Naive B cell (primary cell): Measurements from ENCODE around the gene CDKN2D. TPM values are rescaled to one million over a fixed set of nuclear protein-coding genes. Genes with fewer than 3 reads are reported as not detected.
"Not testable (repeated sequence)": the region's sequence is repeated elsewhere in the genome, so short reads cannot be mapped to it uniquely, and the experiment has no call there.

Experiments used
- ATAC-seq, 2 donors: fragments of 150-1000 bp; cut with Tn5 transposase; 2 replicates each; pipeline ENCODE4 v1.10.0; 2021; ENCODE audit warnings: low read depth in 2 of 2, mild to moderate bottlenecking in 2 of 2, moderate library complexity in 2 of 2
- DNase-seq: peaks from one replicate; pipeline ENCODE4 v3.0.0; 2022
- H3K27ac Mint-ChIP-seq, 6 donors: one replicate each; pipeline ENCODE4 v1.8.0; 2020 to 2022; ENCODE audit warnings: mild to moderate bottlenecking in 6 of 6, mixed read lengths in 6 of 6, moderate library complexity in 5 of 6, inconsistent platforms in 2 of 6
- H3K27me3 Mint-ChIP-seq, 3 donors: one replicate each; pipeline ENCODE4 v1.8.0; 2021 to 2022; ENCODE audit warnings: mixed read lengths in 3 of 3, mild to moderate bottlenecking in 1 of 3
- H3K36me3 Mint-ChIP-seq, 2 donors: one replicate each; pipeline ENCODE4 v1.8.0; 2020 to 2022; ENCODE audit warnings: mixed read lengths in 2 of 2, inconsistent platforms in 1 of 2, mild to moderate bottlenecking in 1 of 2
- H3K4me1 Mint-ChIP-seq, 3 donors: one replicate each; pipeline ENCODE4 v1.8.0; 2020 to 2022; ENCODE audit warnings: mixed read lengths in 3 of 3, inconsistent platforms in 1 of 3, mild to moderate bottlenecking in 1 of 3, moderate library complexity in 1 of 3
- H3K4me3 Mint-ChIP-seq, 8 donors: one replicate each; pipeline ENCODE4 v1.8.0; 2020 to 2022; ENCODE audit warnings: mild to moderate bottlenecking in 8 of 8, mixed read lengths in 8 of 8, moderate library complexity in 8 of 8, inconsistent platforms in 2 of 8
- H3K9me3 Mint-ChIP-seq, 7 donors: one replicate each; pipeline ENCODE4 v1.8.0; 2020 to 2022; ENCODE audit warnings: mixed read lengths in 7 of 7, mild to moderate bottlenecking in 5 of 7, inconsistent platforms in 2 of 7, moderate library complexity in 1 of 7
- polyA plus RNA-seq, 6 donors: library from polyadenylated mRNA; unstranded; fragments of 300-500 nt; fragmentation: Illumina TruSeq; gene quantifications; one replicate each; pipeline ENCODE4 v1.2.3, GENCODE V29; 2021; ENCODE audit warnings: low read depth in 6 of 6

The CDKN2D gene
- polyA plus RNA-seq, 6 donors from 2014 or later: 110 to 209 (median 153) TPM

DNA sequence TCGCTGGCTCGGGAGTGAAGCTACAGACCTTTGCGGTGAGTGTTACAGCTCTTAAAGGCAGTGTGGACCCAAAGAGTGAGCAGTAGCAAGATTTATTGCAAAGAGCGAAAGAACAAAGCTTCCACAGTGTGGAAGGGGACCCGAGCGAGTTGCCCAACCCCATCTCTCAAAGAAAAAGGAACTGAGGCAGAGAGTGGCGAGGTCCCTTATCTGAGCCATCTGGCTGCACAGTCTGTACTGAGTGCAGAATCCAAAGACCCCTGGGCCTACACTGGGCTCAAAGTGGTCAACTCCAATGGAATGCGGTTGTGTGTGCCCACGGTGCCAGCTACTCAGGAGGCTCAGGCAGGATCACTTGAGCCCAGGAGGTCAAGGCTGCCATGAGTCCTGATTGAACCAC is 29.8 kb downstream of the CDKN2D start:
- H3K27ac Mint-ChIP-seq, H3K36me3 Mint-ChIP-seq, H3K9me3 Mint-ChIP-seq, ATAC-seq, DNase-seq: not testable (repeated sequence)
- Mint-ChIP-seq H3K4me3 (peak overlapping the region in 4 of 8 donors; percentile 6 to 52 (median 34)), H3K27me3 (peaks cover 16 to 30% (median 27%) of the 10 kb centered on the region in 3 donors), H3K4me1 (peaks cover 0 to 13% (median 5%) of the 10 kb centered on the region in 3 donors)

DNA sequence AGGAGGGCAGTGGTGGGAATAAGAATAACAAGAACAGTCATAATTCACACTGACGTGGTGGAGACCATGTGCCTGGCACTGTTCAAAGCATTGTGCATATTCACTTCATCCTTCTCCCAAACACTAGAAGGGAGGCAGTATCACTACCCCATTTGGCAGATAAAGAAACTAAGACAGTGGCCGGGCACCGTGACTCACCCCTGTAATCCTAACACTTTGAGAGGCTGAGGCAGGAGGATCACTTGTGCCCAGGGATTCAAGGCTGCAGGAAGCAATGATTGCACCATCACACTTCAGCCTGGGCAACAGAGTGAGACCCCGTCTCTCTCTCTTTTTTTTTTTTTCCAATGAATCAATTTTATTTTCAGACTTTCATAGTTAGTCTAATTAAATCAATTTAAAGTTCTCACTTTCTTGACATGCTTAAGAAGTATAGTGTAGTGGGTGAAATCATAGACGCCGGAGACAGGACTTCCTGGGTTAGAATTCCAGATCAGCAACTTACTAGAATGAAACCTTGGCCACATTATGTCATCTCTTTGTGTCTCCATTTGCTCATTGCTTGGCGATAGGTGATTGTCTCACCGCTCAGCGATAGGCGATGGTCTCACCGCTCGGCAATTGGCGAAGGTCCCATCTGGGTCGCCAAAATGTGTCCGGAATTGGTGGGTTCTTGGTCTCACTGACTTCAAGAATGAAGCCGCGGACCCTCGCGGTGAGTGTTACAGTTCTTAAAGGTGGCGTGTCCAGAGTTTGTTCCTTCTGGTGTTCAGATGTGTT is 30.4 kb downstream of the CDKN2D start:
- Mint-ChIP-seq H3K4me3 (peak overlapping the region in 3 of 8 donors; percentile 6 to 52 (median 43)), H3K27me3 (peaks cover 16 to 30% (median 27%) of the 10 kb centered on the region in 3 donors), H3K4me1 (peaks cover 0 to 12% (median 3%) of the 10 kb centered on the region in 3 donors), H3K27ac (no peak overlapping the region), H3K9me3 (no peaks in the 10 kb centered on the region), H3K36me3 (no peaks in the 10 kb centered on the region)
- ATAC-seq (no peak), DNase-seq (no peak)

DNA sequence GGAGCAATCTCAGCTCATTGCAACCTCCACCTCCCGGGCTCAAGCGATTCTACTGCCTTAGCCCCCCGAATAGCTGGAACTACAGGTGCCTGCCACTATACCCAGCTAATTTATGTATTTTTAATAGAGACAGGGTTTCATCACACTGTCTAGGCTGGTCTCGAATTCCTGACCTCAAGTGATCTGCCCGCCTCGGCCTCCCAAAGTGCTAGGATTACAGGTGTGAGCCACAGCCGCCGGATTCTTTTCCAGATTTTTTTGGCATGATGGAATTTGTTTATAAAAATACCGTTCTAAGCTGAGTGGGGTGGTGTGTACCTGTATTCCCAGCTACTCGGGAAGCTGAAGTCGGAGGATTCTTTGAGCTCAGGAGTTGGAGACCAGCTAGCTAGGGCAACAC is 31.1 kb downstream of the CDKN2D start:
- H3K4me1 Mint-ChIP-seq: peaks cover 0 to 10% (median 0%) of the 10 kb centered on the region in 3 donors
- ATAC-seq (no peak), DNase-seq (no peak)
- peaks cover 16 to 31% (median 30%) of the 10 kb centered on the region in 3 donors for H3K27me3 Mint-ChIP-seq
- no peak overlapping the region for H3K27ac Mint-ChIP-seq
- H3K4me3 Mint-ChIP-seq: no peak overlapping the region
- H3K36me3 Mint-ChIP-seq: no peaks in the 10 kb centered on the region
- no peaks in the 10 kb centered on the region for H3K9me3 Mint-ChIP-seq

DNA sequence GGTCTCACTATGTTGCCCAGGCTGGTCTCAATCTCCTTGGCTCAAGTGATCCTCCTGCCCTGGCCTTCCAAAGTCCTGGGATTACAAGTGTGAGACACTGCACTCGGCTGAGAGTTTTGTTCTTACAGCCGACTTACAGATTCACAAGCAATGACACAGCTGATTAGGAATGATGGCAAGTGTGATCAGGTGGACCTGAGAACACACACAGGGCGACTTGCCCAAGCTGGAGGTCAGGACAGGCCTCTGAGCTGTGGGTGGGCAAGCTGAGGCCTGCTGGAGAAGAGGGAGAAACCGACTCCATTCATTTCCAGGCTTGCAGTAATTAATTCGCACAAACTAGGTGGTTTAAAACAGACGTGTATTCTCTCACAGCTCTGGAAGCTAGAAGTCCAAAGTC is 33.2 kb downstream of the CDKN2D start:
- no peak for DNase-seq

DNA sequence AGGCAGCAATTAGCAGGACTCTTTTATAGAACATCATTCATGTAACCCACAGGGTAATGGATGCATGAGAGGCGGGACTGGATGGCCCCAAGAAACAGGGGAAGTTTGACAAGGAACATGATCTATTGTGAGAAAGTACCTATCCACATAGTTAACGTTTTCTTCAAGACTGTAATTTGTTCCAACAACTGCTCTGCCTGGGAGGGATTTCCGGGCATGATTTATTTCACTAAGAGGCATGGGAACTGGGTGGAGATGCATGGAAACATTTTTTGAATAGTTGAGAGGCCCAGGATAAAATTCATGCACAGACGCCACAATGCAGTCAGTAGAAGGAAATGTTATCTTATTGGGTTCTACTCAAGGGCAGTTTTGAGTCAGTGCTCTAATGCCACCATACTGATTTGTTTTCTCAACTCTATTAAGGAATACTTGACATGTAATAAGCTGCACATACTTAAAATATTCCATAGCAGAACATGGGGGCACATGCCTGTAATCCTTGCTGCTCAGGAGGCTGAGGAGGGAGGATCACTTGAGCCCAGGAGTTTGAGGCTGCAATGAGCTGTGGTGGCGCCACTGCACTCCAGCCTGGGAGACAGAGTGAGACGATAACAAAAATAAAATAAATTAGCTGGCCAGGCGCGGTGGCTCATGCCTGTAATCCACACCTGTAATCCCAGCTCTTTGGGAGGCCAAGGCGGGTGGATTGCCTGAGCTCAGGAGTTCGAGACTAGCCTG is 35.0 kb downstream of the CDKN2D start:
- no peak for DNase-seq
- H3K27me3 Mint-ChIP-seq: peaks cover 9 to 23% (median 17%) of the 10 kb centered on the region in 3 donors
- peak overlapping the region in 1 of 8 donors; percentile 63 for H3K4me3 Mint-ChIP-seq
- no peak for ATAC-seq
- H3K4me1 Mint-ChIP-seq: peaks cover 0 to 8% (median 0%) of the 10 kb centered on the region in 3 donors
- H3K36me3 Mint-ChIP-seq: peaks cover 0 to 4% of the 10 kb centered on the region in 2 donors
- H3K27ac Mint-ChIP-seq: no peak overlapping the region
- H3K9me3 Mint-ChIP-seq: no peaks in the 10 kb centered on the region

More for the DNA sequence above, 33.2 kb downstream of the CDKN2D start:
- Mint-ChIP-seq H3K4me3 (no peak overlapping the region), H3K27ac (no peak overlapping the region), H3K9me3 (no peaks in the 10 kb centered on the region), H3K36me3 (peaks cover 0 to 4% of the 10 kb centered on the region in 2 donors), H3K27me3 (peaks cover 12 to 37% (median 28%) of the 10 kb centered on the region in 3 donors), H3K4me1 (peaks cover 0 to 10% (median 0%) of the 10 kb centered on the region in 3 donors)
- no peak for ATAC-seq

DNA sequence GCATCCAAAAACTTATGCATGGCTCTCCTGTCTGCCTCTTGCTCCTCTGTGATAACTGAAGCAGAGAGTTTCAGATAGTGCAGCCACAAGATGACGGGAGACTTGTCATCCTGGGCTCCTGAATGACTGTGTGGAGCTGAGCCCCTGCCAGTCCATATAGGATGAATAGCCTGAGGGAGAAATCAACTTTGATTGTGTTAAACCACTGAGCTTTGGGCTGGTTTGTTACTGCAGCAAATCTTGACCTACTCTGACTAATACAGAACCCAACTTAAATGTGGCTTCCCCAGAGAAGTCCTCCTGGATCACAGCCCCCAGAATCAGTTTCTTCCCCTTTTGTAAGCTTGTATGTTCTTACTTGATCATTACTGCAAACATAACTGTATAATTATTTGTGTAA is 36.3 kb downstream of the CDKN2D start:
- Mint-ChIP-seq H3K36me3 (peaks cover 0 to 4% of the 10 kb centered on the region in 2 donors), H3K9me3 (no peaks in the 10 kb centered on the region), H3K27me3 (peaks cover 8 to 18% (median 8%) of the 10 kb centered on the region in 3 donors), H3K4me1 (no peaks in the 10 kb centered on the region), H3K27ac (no peak overlapping the region), H3K4me3 (no peak overlapping the region)
- ATAC-seq (no peak), DNase-seq (no peak)

DNA sequence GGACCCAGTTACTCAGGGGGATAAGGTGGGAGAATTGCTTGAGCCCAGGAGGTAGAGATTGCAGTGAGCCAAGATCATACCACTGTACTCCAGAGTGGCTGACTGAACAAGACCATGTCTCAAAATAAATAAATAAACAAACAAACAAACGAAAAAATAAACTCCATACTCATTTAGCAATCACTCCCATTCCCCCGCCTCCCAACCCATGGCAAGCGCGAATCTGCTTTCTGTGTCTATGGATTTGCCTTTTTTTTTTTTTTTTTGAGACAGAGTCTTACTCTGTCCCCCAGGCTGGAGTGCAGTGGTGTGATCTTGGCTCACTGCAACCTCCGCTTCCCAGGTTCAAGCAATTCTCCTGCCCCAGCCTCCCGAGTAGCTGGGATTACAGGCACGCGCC is 41.9 kb downstream of the CDKN2D start:
- not testable (repeated sequence) for H3K27me3 Mint-ChIP-seq, H3K4me3 Mint-ChIP-seq, DNase-seq, ATAC-seq, H3K4me1 Mint-ChIP-seq, H3K36me3 Mint-ChIP-seq, H3K27ac Mint-ChIP-seq, H3K9me3 Mint-ChIP-seq

DNA sequence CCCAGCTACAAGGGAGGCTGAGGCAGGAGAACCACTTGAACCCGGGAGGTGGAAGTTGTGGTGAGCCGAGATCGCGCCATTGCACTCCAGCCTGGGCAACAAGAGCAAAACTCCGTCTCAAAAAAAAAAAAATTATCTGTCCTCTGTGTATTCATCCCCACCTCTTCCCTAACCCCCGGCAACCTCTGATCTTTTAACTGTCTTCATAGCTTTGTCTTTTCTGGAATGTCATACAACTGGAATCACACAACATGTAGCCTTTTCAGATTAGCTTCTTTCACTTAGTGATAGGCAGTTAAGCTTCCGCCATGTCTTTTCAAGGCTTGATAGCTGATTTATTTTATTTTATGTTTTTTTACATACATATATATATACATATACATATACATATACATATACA is 43.1 kb downstream of the CDKN2D start:
- no peak for DNase-seq
- Mint-ChIP-seq H3K4me1 (no peaks in the 10 kb centered on the region), H3K27ac (no peak overlapping the region), H3K9me3 (no peaks in the 10 kb centered on the region), H3K27me3 (no peaks in the 10 kb centered on the region), H3K4me3 (no peak overlapping the region), H3K36me3 (no peaks in the 10 kb centered on the region)
- ATAC-seq: no peak

DNA sequence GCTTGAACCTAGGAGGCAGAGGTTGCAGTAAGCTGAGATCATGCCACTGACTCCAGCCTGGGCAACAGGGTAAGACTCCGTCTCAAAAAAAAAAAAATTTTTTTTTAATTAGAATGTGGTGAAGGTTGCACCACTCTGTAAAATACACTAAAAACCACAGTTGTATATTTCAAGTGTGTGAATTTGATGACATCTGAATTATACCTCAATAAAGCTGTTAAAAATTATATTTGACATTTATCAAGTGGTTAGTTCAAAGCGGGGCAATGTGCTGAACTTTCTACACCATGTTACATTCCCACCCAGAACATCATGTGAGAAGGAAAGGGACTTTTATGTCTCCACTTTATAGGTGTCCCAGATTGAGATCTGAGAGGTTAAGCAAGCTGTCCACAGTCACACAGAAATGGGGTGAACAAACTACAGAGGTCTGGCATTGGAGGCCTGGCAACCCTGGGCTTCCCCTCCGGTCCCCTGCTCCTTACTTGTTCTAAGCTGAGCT is 45.6 kb downstream of the CDKN2D start:
- Mint-ChIP-seq H3K4me1 (peaks cover 13 to 15% (median 14%) of the 10 kb centered on the region in 3 donors), H3K9me3 (peaks cover 0 to 2% (median 0%) of the 10 kb centered on the region in 7 donors), H3K27ac (peak overlapping the region in 1 of 6 donors; percentile 19), H3K27me3 (peaks cover 10 to 21% (median 20%) of the 10 kb centered on the region in 3 donors), H3K36me3 (no peaks in the 10 kb centered on the region), H3K4me3 (no peak overlapping the region)
- no peak for ATAC-seq
- DNase-seq: no peak

DNA sequence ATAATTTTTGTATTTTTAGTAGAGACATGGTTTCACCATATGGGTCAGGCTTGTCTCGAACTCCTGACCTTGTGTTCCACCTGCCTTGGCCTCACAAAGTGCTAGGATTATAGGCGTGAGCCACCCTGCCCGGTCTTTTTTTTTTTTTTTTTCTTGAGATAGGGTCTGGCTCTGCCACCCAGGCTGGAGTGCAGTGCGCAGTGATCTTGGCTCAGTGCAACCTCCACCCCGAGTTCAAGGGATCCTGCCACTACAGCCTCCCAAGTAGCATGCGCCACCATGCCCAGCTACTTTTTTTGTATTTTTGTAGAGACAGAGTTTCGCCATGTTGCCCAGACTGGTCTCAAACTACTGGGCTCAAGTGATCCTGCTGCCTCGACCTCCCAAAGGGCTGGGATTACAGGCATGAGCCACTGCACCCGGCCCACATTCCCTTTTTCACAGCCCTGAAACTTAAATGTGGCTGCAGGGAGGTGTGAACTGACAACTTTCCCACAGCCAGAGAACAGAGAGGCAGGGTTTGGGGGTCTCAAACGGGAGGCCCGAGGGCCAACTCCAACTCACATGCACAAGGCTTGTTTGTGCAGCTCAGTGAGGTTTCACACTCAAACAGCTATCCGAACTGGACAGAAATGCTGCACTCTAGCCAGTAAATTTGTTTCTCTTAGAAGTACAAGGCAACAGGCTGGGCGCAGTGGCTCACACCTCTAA is 47.2 kb downstream of the CDKN2D start:
- Mint-ChIP-seq H3K9me3 (peaks cover 0 to 2% (median 0%) of the 10 kb centered on the region in 7 donors), H3K36me3 (peaks cover 0 to 5% of the 10 kb centered on the region in 2 donors), H3K4me1 (peaks cover 20 to 23% (median 21%) of the 10 kb centered on the region in 3 donors), H3K27me3 (peaks cover 19 to 32% (median 31%) of the 10 kb centered on the region in 3 donors), H3K4me3 (peak overlapping the region in 1 of 8 donors; percentile 51), H3K27ac (no peak overlapping the region)
- no peak for ATAC-seq
- DNase-seq: no peak

DNA sequence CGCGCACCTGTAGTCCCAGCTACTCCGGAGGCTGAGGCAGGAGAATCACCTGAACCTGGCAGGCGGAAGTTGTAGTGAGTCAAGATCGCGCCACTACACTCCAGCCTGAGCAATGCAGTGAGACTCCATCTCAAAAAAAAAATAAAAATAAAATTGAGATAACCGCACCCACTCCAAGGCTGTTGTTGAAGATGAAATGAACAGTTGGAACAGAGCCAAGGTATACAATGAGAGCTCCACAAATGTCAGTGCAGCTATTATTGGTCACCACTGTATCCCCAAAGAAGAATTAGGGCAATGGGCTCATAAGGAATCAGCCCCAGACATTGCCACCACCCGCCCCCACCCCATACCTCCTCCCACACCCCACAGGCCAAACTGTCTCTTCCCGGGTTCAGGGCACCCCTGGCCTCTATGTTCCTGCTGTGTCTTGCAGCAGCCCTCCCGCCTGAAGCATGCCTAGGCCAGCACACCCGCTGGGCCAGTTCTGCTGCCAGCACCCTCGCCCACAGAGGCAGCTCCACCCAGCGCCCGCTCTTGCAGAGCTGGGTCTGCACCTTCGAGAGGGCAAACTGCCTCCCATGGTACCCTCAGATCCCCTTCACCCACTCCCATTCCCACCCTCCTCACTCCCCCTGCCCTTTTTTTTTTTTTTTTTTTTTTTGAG is 48.0 kb downstream of the CDKN2D start:
- ATAC-seq (no peak), DNase-seq (no peak)
- Mint-ChIP-seq H3K36me3 (peaks cover 0 to 7% of the 10 kb centered on the region in 2 donors), H3K27ac (peak overlapping the region in 1 of 6 donors; percentile 85), H3K27me3 (peaks cover 25 to 40% (median 39%) of the 10 kb centered on the region in 3 donors), H3K4me3 (no peak overlapping the region), H3K4me1 (peaks cover 22 to 25% (median 23%) of the 10 kb centered on the region in 3 donors), H3K9me3 (peaks cover 0 to 2% (median 0%) of the 10 kb centered on the region in 7 donors)

DNA sequence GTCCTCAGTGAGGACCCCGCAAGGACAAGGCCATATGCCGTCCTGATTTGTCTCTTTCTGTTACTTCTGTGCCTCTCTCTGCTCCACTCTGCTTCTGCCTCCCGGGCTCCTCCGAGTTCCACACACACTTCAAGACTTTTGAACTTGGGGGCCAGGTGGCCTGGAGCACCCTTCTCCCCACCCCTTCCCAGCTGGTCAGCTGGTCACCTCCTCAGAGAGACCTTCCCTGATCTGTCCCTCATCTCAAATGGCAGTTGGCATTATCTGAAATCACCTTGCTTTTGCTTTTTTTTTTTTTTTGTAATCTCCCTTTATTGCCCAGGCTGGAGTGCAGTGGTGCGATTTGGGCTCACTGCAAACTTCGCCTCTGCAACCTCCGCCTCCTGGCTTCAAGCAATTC is 49.4 kb downstream of the CDKN2D start:
- H3K4me3 Mint-ChIP-seq: peak overlapping the region in 5 of 8 donors; percentile 40 to 79 (median 75)
- no peak overlapping the region for H3K27ac Mint-ChIP-seq
- DNase-seq (no peak), ATAC-seq (no peak)
- H3K4me1 Mint-ChIP-seq: peaks cover 22 to 25% (median 23%) of the 10 kb centered on the region in 3 donors
- H3K36me3 Mint-ChIP-seq: peaks cover 0 to 7% of the 10 kb centered on the region in 2 donors
- H3K9me3 Mint-ChIP-seq: peaks cover 0 to 2% (median 0%) of the 10 kb centered on the region in 7 donors
- peaks cover 35 to 53% (median 49%) of the 10 kb centered on the region in 3 donors for H3K27me3 Mint-ChIP-seq
